GM21529 (cell line): ENCODE data around the gene RGS8.

ENCODE experiments used
- ATAC-seq: cut with Tn5 transposase; IDR thresholded peaks from one replicate; pipeline ENCODE4 v1.9.1; 2021; ENCODE audit not compliant: unreplicated experiment

RGS8 gene

GRCh38 chr1:182641561-182641960, 42.8 kb downstream of the RGS8 start:
- ATAC-seq = no peak

- ATAC-seq = no peak
Measured at GRCh38 chr1:182639330-182639729, 45.1 kb downstream of the RGS8 start.

- ATAC-seq = no peak
Measured at GRCh38 chr1:182637769-182638168, 46.6 kb downstream of the RGS8 start.

GRCh38 chr1:182635871-182636270, 48.5 kb downstream of the RGS8 start:
- ATAC-seq = no peak
